Erythroblast (primary cell): ENCODE results near the gene HSPB9.
"Not testable (repeated sequence)": the region's sequence is repeated elsewhere in the genome, so short reads cannot be mapped to it uniquely, and the experiment has no call there.

Source experiments
- DNase-seq, 2 experiments: peaks; one replicate each; lab custom pipeline; 2025; lab: John Stamatoyannopoulos, UW
- GATA1 ChIP-seq: IDR thresholded peaks from 2 replicates; pipeline ENCODE4 v1.6.1; 2011; ENCODE audit warnings: low read depth, mild to moderate bottlenecking, control low read depth, low read length, moderate library complexity
- POLR2A ChIP-seq: IDR thresholded peaks from 2 replicates; pipeline ENCODE4 v1.6.1; 2011; ENCODE audit warnings: mild to moderate bottlenecking, low read length

HSPB9 gene

GRCh38 chr17:42135151-42135550 lies 12.5 kb downstream of the HSPB9 start:
- DNase-seq, result no peak
- TF ChIP-seq GATA1, result no peak
- no peak for TF ChIP-seq POLR2A

GRCh38 chr17:42135664-42136653 lies 13.4 kb downstream of the HSPB9 start:
- TF ChIP-seq POLR2A (no peak), GATA1 (no peak)

GRCh38 chr17:42136654-42137051 lies 14.0 kb downstream of the HSPB9 start:
- TF ChIP-seq GATA1 (no peak), POLR2A (no peak)
- DNase-seq, result no peak

More at GRCh38 chr17:42135664-42136653, 13.4 kb downstream of the HSPB9 start:
- DNase-seq, result peak; percentile 21 to 28

GRCh38 chr17:42138749-42139492 lies 16.3 kb downstream of the HSPB9 start:
- no peak for DNase-seq
- no peak for TF ChIP-seq POLR2A
- no peak for TF ChIP-seq GATA1

GRCh38 chr17:42140690-42141089 lies 18.1 kb downstream of the HSPB9 start:
- DNase-seq, result not testable (repeated sequence)

GRCh38 chr17:42141382-42141781 lies 18.8 kb downstream of the HSPB9 start:
- TF ChIP-seq POLR2A (no peak), GATA1 (no peak)
- no peak for DNase-seq

GRCh38 chr17:42142371-42142896 lies 19.8 kb downstream of the HSPB9 start:
- DNase-seq, result no peak
- TF ChIP-seq POLR2A, result no peak
- no peak for TF ChIP-seq GATA1

GRCh38 chr17:42143138-42143537 lies 20.5 kb downstream of the HSPB9 start:
- not testable (repeated sequence) for DNase-seq

- no peak for DNase-seq
- no peak for TF ChIP-seq POLR2A
- TF ChIP-seq GATA1, result no peak
Measured at GRCh38 chr17:42146911-42147607, 24.5 kb downstream of the HSPB9 start.

GRCh38 chr17:42153919-42154742 lies 31.5 kb downstream of the HSPB9 start:
- TF ChIP-seq POLR2A (no peak), GATA1 (no peak)
- peak; percentile 48 to 62 for DNase-seq

GRCh38 chr17:42155614-42156045 lies 33.0 kb downstream of the HSPB9 start:
- TF ChIP-seq POLR2A (no peak), GATA1 (no peak)
- DNase-seq, result no peak

GRCh38 chr17:42159796-42160530 lies 37.4 kb downstream of the HSPB9 start:
- no peak for DNase-seq
- TF ChIP-seq POLR2A (no peak), GATA1 (no peak)
